IMR-90 (cell line): ENCODE results near the gene PPT2. TPM values are rescaled to one million over a fixed set of nuclear protein-coding genes. Genes with fewer than 3 reads are reported as not detected.

Source experiments
- ATAC-seq: fragments of 200-7000 bp; cut with Tn5 transposase; 2 replicates; pipeline ENCODE4 v1.9.1; 2020; ENCODE audit warnings: low read depth, mild to moderate bottlenecking, moderate library complexity
- BruUV-seq: library from RNA; stranded (reverse); fragments of 400-500 nt; replicated peaks from 2 replicates; lab custom pipeline; 2021; lab: Mats Ljungman, UMichigan
- CTCF ChIA-PET: fragments of 300-600 bp; formaldehyde crosslinking; extraction: SDS; loops from one replicate; lab custom pipeline; 2021; ENCODE audit warnings: antibody characterized with exemption; lab: Yijun Ruan, JAX
- POLR2A ChIA-PET: fragments of 300-600 bp; sonication (Branson Sonifier 250); formaldehyde crosslinking; loops from one replicate; lab custom pipeline; 2022; ENCODE audit warnings: antibody characterized with exemption; ENCODE audit not compliant: unreplicated experiment; lab: Charles Lee
- DNase-seq: peaks from one replicate; pipeline ENCODE4 v3.0.0; 2013
- H2AFZ ChIP-seq: replicated peaks from 2 replicates; pipeline ENCODE3; 2013; ENCODE audit warnings: low read length, mild to moderate bottlenecking; ENCODE audit not compliant: poor library complexity
- H2AK5ac ChIP-seq: 2 replicates; pipeline ENCODE4 v1.6.1; 2013; ENCODE audit warnings: low read depth, low read length, inconsistent platforms
- H2AK9ac ChIP-seq: replicated peaks from 2 replicates; pipeline ENCODE3; 2013; ENCODE audit warnings: mild to moderate bottlenecking, low read depth, low read length, moderate library complexity; ENCODE audit not compliant: poor library complexity
- H2BK120ac ChIP-seq: 2 replicates; pipeline ENCODE4 v1.6.1; 2013; ENCODE audit warnings: low read depth, low read length, inconsistent platforms
- H2BK15ac ChIP-seq: 3 replicates; pipeline ENCODE4 v1.6.1; 2013; ENCODE audit warnings: low read depth, low read length, inconsistent platforms
- H2BK20ac ChIP-seq: 2 replicates; pipeline ENCODE4 v1.6.1; 2013; ENCODE audit warnings: low read depth, mild to moderate bottlenecking, inconsistent platforms, low read length, moderate library complexity
- H2BK5ac ChIP-seq: 2 replicates; pipeline ENCODE4 v1.6.1; 2013; ENCODE audit warnings: mild to moderate bottlenecking, low read depth, low read length, inconsistent platforms; ENCODE audit not compliant: poor library complexity, severe bottlenecking
- H3K14ac ChIP-seq: replicated peaks from 2 replicates; pipeline ENCODE4 v1.6.1; 2013; ENCODE audit warnings: low read depth, low read length, inconsistent platforms
- H3K18ac ChIP-seq: 2 replicates; pipeline ENCODE4 v1.6.1; 2013; ENCODE audit warnings: low read depth, low read length, control low read depth
- H3K23ac ChIP-seq: 2 replicates; pipeline ENCODE4 v1.6.1; 2013; ENCODE audit warnings: low read depth, low read length, inconsistent platforms
- H3K27ac ChIP-seq: 2 replicates; pipeline ENCODE4 v1.5.1; 2013; ENCODE audit warnings: mild to moderate bottlenecking, control low read depth, low read length; ENCODE audit not compliant: insufficient read depth
- H3K27me3 ChIP-seq: 2 replicates; pipeline ENCODE4 v1.6.1; 2013; ENCODE audit warnings: low read length; ENCODE audit not compliant: control insufficient read depth, insufficient read depth
- H3K36me3 ChIP-seq: 2 replicates; pipeline ENCODE4 v1.6.1; 2013; ENCODE audit warnings: low read length, mixed read lengths; ENCODE audit not compliant: control insufficient read depth, insufficient read depth
- H3K4ac ChIP-seq: 2 replicates; pipeline ENCODE4 v1.6.1; 2013; ENCODE audit warnings: low read depth, low read length, inconsistent platforms
- H3K4me1 ChIP-seq: 2 replicates; pipeline ENCODE4 v1.6.1; 2013; ENCODE audit warnings: low read length, mixed read lengths; ENCODE audit not compliant: control insufficient read depth, insufficient read depth
- H3K4me2 ChIP-seq: 2 replicates; pipeline ENCODE4 v1.6.1; 2013; ENCODE audit warnings: low read depth, mild to moderate bottlenecking, control low read depth, low read length, moderate library complexity
- H3K4me3 ChIP-seq: 2 replicates; pipeline ENCODE4 v1.5.1; 2013; ENCODE audit warnings: low read depth, mild to moderate bottlenecking, control low read depth, low read length, moderate library complexity; ENCODE audit not compliant: insufficient read depth
- H3K56ac ChIP-seq: 2 replicates; pipeline ENCODE4 v1.6.1; 2013; ENCODE audit warnings: low read length, inconsistent platforms; ENCODE audit not compliant: insufficient read depth; ENCODE audit errors: extremely low read depth
- H3K79me1 ChIP-seq, 2 experiments: 2 replicates each; pipeline ENCODE4 v1.6.1; 2013; ENCODE audit warnings: low read length in 2 of 2, inconsistent platforms in 1 of 2, low read depth in 1 of 2
- H3K9ac ChIP-seq: 2 replicates; pipeline ENCODE4 v1.6.1; 2013; ENCODE audit warnings: low read depth, low read length, control low read depth
- H3K9me1 ChIP-seq: 2 replicates; pipeline ENCODE4 v1.6.1; 2013; ENCODE audit warnings: low read length, inconsistent platforms; ENCODE audit not compliant: insufficient read depth
- H3K9me3 ChIP-seq: 2 replicates; pipeline ENCODE4 v1.6.1; 2013; ENCODE audit warnings: low read length; ENCODE audit not compliant: control insufficient read depth, insufficient read depth
- H4K20me1 ChIP-seq: 2 replicates; pipeline ENCODE4 v1.6.1; 2013; ENCODE audit warnings: low read length, inconsistent platforms; ENCODE audit not compliant: insufficient read depth
- H4K5ac ChIP-seq: 2 replicates; pipeline ENCODE4 v1.6.1; 2013; ENCODE audit warnings: mild to moderate bottlenecking, low read depth, low read length, control low read depth
- H4K8ac ChIP-seq, 2 experiments: 2 replicates each; pipeline ENCODE4 v1.6.1; 2013; ENCODE audit warnings: low read depth in 2 of 2, low read length in 2 of 2, control low read depth in 1 of 2, inconsistent platforms in 1 of 2
- H4K91ac ChIP-seq: 2 replicates; pipeline ENCODE4 v1.6.1; 2013; ENCODE audit warnings: low read depth, low read length, inconsistent platforms; ENCODE audit not compliant: insufficient read depth
- CEBPB ChIP-seq: IDR thresholded peaks from 2 replicates; pipeline ENCODE4 v1.6.1; 2012; ENCODE audit warnings: low read depth, low read length, improper control_type of control experiment
- NFE2L2 ChIP-seq: fragments of 150-350 bp; IDR thresholded peaks from 2 replicates; pipeline ENCODE4 v1.6.1; 2016; ENCODE audit warnings: low read depth, mild to moderate bottlenecking, low read length
- WGBS, 2 experiments: methylation state at CpG; one replicate each; pipeline versions ENCODE4 v1.1.5 to v1.1.7; 2013; ENCODE audit warnings: missing lambda C conversion rate in 2 of 2; ENCODE audit not compliant: insufficient read length in 1 of 2; ENCODE audit errors: extremely low coverage in 2 of 2; 5-methylcytosine and 5-hydroxymethylcytosine counted together
- dilution Hi-C: fragments of 300-500 bp; cut with HindIII; formaldehyde crosslinking; loops from one replicate; pipeline ENCODE4 v1.14.3; 2018; ENCODE audit warnings: low sequenced_read_pairs; ENCODE audit not compliant: unreplicated experiment
- in situ Hi-C: fragments of 300-500 bp; cut with MboI; formaldehyde crosslinking; loops from 3 replicates; pipeline ENCODE4 v1.14.3; 2019; ENCODE audit warnings: low sequenced_read_pairs, inconsistent platforms, mixed read lengths
- intact Hi-C: fragments of 100-400 bp; cut with micrococcal nuclease; formaldehyde crosslinking; loops from 2 replicates; pipeline ENCODE4 v1.10.0; 2022
- microRNA-seq, 2 experiments: library from miRNA; stranded (forward) in 1 of 2; unstranded in 1 of 2; fragments of 10-50 nt in 1 of 2; fragments of <30 nt in 1 of 2; gene quantifications in 1 of 2; microRNA quantifications in 1 of 2; one replicate each; pipeline versions ENCODE3 to v1.1.0; 2013 to 2020; ENCODE audit not compliant: insufficient read depth in 1 of 2, insufficient read length in 1 of 2, unreplicated experiment in 1 of 2
- polyA plus RNA-seq, 3 experiments: library from polyadenylated mRNA; depleted of rRNA; stranded (reverse); fragments of >200 nt; gene quantifications; 2 replicates each; pipeline ENCODE4 v1.2.3, GENCODE V29; 2012; ENCODE audit warnings: low replicate concordance in 1 of 3
- small RNA-seq, 5 experiments: library from RNA; depleted of rRNA; stranded (forward); fragments of <200 nt; gene quantifications; one replicate each; pipeline ENCODE3, GENCODE V24; 2012
- total RNA-seq: library from RNA; depleted of rRNA; stranded (reverse); fragments of >200 nt; gene quantifications from 2 replicates; pipeline ENCODE4 v1.2.3, GENCODE V29; 2012; rRNA removed

The PPT2 gene
- total and polyA plus RNA-seq, 2 of the 4 experiments (the other 2 are of a cell fraction), result 3.2 to 16.2 TPM

DNA sequence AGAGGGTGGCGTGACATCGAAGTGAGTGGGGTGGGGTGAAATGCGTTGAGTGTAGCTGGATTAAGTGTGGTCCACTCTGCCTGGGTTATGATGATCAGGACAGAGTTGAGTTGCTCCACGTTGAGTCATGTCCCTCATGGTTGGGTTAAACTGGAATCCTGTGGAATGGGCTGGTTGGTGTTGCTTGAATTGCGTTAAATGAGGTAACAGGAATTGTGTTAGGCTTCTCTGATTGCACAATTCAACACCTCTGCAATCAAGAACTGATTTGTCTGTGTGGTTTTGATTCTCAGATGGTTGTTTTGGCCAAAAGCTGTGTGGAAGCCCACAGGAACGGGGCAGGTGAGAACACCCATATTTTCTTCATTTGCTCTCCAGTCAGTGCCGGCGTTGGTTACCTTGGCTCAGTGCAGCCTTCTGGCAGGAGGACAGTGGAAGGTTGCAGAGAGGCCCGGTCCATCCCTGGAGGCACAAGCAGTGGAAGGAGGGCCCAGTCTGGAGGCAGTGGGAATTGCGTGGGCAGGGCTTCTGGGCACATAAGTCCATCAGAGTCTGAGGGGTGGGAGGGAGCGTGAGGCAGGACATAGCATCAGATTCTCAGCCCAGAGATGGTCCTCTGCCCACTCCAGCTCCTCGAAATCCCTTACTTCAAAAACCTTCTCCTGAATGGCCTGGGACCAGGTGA is 58.3 kb downstream of the PPT2 start:
- intact Hi-C loops, result no loop called here
- Histone ChIP-seq H4K8ac (no peak overlapping the region), H3K14ac (no peak overlapping the region)

More for the DNA sequence above, 58.3 kb downstream of the PPT2 start:
- no peak overlapping the region for H4K91ac ChIP-seq
- H3K36me3 ChIP-seq, result no peaks in the 10 kb centered on the region
- H2AK9ac ChIP-seq, result no peak overlapping the region
- H3K4me1 ChIP-seq, result no peaks in the 10 kb centered on the region
- H3K27me3 ChIP-seq, result peaks cover 11% of the 10 kb centered on the region; the same call in 1 of the 2 replicates
- dilution Hi-C loops, result no loop called here
- no peak overlapping the region for H3K18ac ChIP-seq
- no peak for TF ChIP-seq NFE2L2
- TF ChIP-seq CEBPB, result peak; percentile 62
- H3K79me1 ChIP-seq, result no peaks in the 10 kb centered on the region
- H2BK120ac ChIP-seq, result no peak overlapping the region
- no peak overlapping the region for H2AFZ ChIP-seq
- no peak overlapping the region for H3K56ac ChIP-seq
- ChIA-PET POLR2A (no interaction called here), CTCF (interaction anchor here (1.1 kb wide), 1 partner anchor 157 kb away, joined by 3 read pairs; no protein-coding TSS in a partner anchor)
- BruUV-seq, result no TSS peak
- H3K9me1 ChIP-seq, result no peaks in the 10 kb centered on the region
- no peak overlapping the region for H3K23ac ChIP-seq
- no peak overlapping the region for H2AK5ac ChIP-seq
- no peak overlapping the region for H2BK5ac ChIP-seq
- no peak overlapping the region for H2BK15ac ChIP-seq
- H4K5ac ChIP-seq, result no peak overlapping the region
- WGBS, 2 experiments, result 95% methylated on average over 4 of the region's 12 CpGs; no CpG with 5 or more reads in 1 of the 2 experiments
- H3K4me2 ChIP-seq, result no peak overlapping the region
- no peak for ATAC-seq
- no peak overlapping the region for H3K9ac ChIP-seq
- H3K4ac ChIP-seq, result no peak overlapping the region
- H2BK20ac ChIP-seq, result no peak overlapping the region
- H3K27ac ChIP-seq, result no peak overlapping the region
- H3K4me3 ChIP-seq, result no peak overlapping the region
- in situ Hi-C loops, result no loop called here
- no peaks in the 10 kb centered on the region for H4K20me1 ChIP-seq
- DNase-seq, result no peak
- no peaks in the 10 kb centered on the region for H3K9me3 ChIP-seq

Small RNA genes within 50 kb of the gene (microRNA-seq; reads per million reads assigned to microRNA genes)
- gene AL662884.1 (ENCODE audit: insufficient read depth, insufficient read length) (not detected), gene MIR6721 (ENCODE audit: unreplicated experiment) (4.7 reads per million, percentile 8 among the genes with 10 or more reads in this experiment), gene MIR6833 (ENCODE audit: insufficient read depth in 1 of 2, insufficient read length in 1 of 2, unreplicated experiment in 1 of 2) (0 reads per million in 2 experiments)

Small RNA genes within 50 kb of the gene (small RNA-seq; reads per million reads assigned to genes)
- gene AL662884.1 (0 reads per million in 5 experiments), gene MIR6833 (0 to 0.04 (median 0) reads per million in 5 experiments)

Other genes starting within 250 kb of the PPT2 start
- gene C2, start 226.4 kb upstream of the PPT2 start, total RNA-seq, result under 0.01 and 0.18 TPM in 2 replicates
- 0.19 and 0.26 TPM in 2 replicates for gene C2, start 226.4 kb upstream of the PPT2 start, polyA plus RNA-seq (2012; rRNA removed)
- 1.4 and 1.8 TPM in 2 replicates for gene CFB, start 208.0 kb upstream of the PPT2 start, total RNA-seq
- 5.8 and 6.1 TPM in 2 replicates for gene CFB, start 208.0 kb upstream of the PPT2 start, polyA plus RNA-seq (2012; rRNA removed)
- gene NELFE, start 195.2 kb upstream of the PPT2 start, total RNA-seq, result 76.0 and 90.8 TPM in 2 replicates
- 63.6 and 65.4 TPM in 2 replicates for gene NELFE, start 195.2 kb upstream of the PPT2 start, polyA plus RNA-seq (2012; rRNA removed)
- gene SKIC2, start 195.0 kb upstream of the PPT2 start, total RNA-seq, result 30.6 and 34.7 TPM in 2 replicates
- 46.0 and 46.3 TPM in 2 replicates for gene SKIC2, start 195.0 kb upstream of the PPT2 start, polyA plus RNA-seq (2012; rRNA removed)
- gene DXO, start 182.0 kb upstream of the PPT2 start, total RNA-seq, result 7.8 and 9.3 TPM in 2 replicates
- 21.4 and 22.1 TPM in 2 replicates for gene DXO, start 182.0 kb upstream of the PPT2 start, polyA plus RNA-seq (2012; rRNA removed)
- gene C4A, start 172.1 kb upstream of the PPT2 start, total RNA-seq, result 0.83 and 0.90 TPM in 2 replicates
- 3.6 and 3.8 TPM in 2 replicates for gene C4A, start 172.1 kb upstream of the PPT2 start, polyA plus RNA-seq (2012; rRNA removed)
- gene C4B, start 139.3 kb upstream of the PPT2 start, total RNA-seq, result 0.54 and 0.56 TPM in 2 replicates
- gene C4B, start 139.3 kb upstream of the PPT2 start, polyA plus RNA-seq (2012; rRNA removed), result 4.2 and 4.4 TPM in 2 replicates
- not detected in 2 replicates for gene CYP21A2, start 115.7 kb upstream of the PPT2 start, total RNA-seq
- gene CYP21A2, start 115.7 kb upstream of the PPT2 start, polyA plus RNA-seq (2012; rRNA removed), result 0.03 and 0.10 TPM in 2 replicates
- under 0.01 TPM in 1 of 2 replicates, not detected in the other for gene TNXB, start 44.8 kb upstream of the PPT2 start, total RNA-seq
- 0.05 and 0.42 TPM in 2 replicates for gene TNXB, start 44.8 kb upstream of the PPT2 start, polyA plus RNA-seq (2012; rRNA removed)
- 5.3 and 7.9 TPM in 2 replicates for gene ATF6B, start 25.9 kb upstream of the PPT2 start, total RNA-seq
- 62.6 and 69.6 TPM in 2 replicates for gene ATF6B, start 25.9 kb upstream of the PPT2 start, polyA plus RNA-seq (2012; rRNA removed)
- 5.8 and 5.9 TPM in 2 replicates for gene FKBPL, start 23.9 kb upstream of the PPT2 start, total RNA-seq
- 3.4 and 3.6 TPM in 2 replicates for gene FKBPL, start 23.9 kb upstream of the PPT2 start, polyA plus RNA-seq (2012; rRNA removed)
- gene PRRT1, start 2.2 kb upstream of the PPT2 start, total RNA-seq, result not detected in 2 replicates
- 0.87 and 0.99 TPM in 2 replicates for gene PRRT1, start 2.2 kb upstream of the PPT2 start, polyA plus RNA-seq (2012; rRNA removed)
- 0.18 and 0.28 TPM in 2 replicates for gene EGFL8, start 10.5 kb downstream of the PPT2 start, total RNA-seq
- gene EGFL8, start 10.5 kb downstream of the PPT2 start, polyA plus RNA-seq (2012; rRNA removed), result 4.7 and 5.7 TPM in 2 replicates
- gene AGPAT1, start 21.9 kb downstream of the PPT2 start, total RNA-seq, result 27.2 TPM in 2 replicates
- 116 and 126 TPM in 2 replicates for gene AGPAT1, start 21.9 kb downstream of the PPT2 start, polyA plus RNA-seq (2012; rRNA removed)
- gene RNF5, start 24.3 kb downstream of the PPT2 start, total RNA-seq, result 18.8 and 28.1 TPM in 2 replicates
- 34.1 and 41.4 TPM in 2 replicates for gene RNF5, start 24.3 kb downstream of the PPT2 start, polyA plus RNA-seq (2012; rRNA removed)
- gene AGER, start 30.1 kb downstream of the PPT2 start, total RNA-seq, result 0.18 and 0.28 TPM in 2 replicates
- 4.2 and 4.9 TPM in 2 replicates for gene AGER, start 30.1 kb downstream of the PPT2 start, polyA plus RNA-seq (2012; rRNA removed)
- 13.9 and 17.7 TPM in 2 replicates for gene PBX2, start 36.1 kb downstream of the PPT2 start, total RNA-seq
- gene PBX2, start 36.1 kb downstream of the PPT2 start, polyA plus RNA-seq (2012; rRNA removed), result 56.8 and 58.0 TPM in 2 replicates
- 3.0 and 3.9 TPM in 2 replicates for gene GPSM3, start 38.5 kb downstream of the PPT2 start, total RNA-seq
- gene GPSM3, start 38.5 kb downstream of the PPT2 start, polyA plus RNA-seq (2012; rRNA removed), result 9.8 and 12.2 TPM in 2 replicates
- 1.3 and 2.2 TPM in 2 replicates for gene NOTCH4, start 69.9 kb downstream of the PPT2 start, total RNA-seq
- gene NOTCH4, start 69.9 kb downstream of the PPT2 start, polyA plus RNA-seq (2012; rRNA removed), result 0.76 and 0.96 TPM in 2 replicates
- not detected in 2 replicates for gene TSBP1, start 217.8 kb downstream of the PPT2 start, total RNA-seq
- gene TSBP1, start 217.8 kb downstream of the PPT2 start, polyA plus RNA-seq (2012; rRNA removed), result not detected in 2 replicates